NCI-H510A treated with DMSO at 0.1 percent for 48 hours (cell line): ENCODE results near the gene GPR142.

Source experiments
- DNase-seq: peaks from one replicate; lab custom pipeline; 2025; lab: John Stamatoyannopoulos, UW

GPR142 gene

DNA sequence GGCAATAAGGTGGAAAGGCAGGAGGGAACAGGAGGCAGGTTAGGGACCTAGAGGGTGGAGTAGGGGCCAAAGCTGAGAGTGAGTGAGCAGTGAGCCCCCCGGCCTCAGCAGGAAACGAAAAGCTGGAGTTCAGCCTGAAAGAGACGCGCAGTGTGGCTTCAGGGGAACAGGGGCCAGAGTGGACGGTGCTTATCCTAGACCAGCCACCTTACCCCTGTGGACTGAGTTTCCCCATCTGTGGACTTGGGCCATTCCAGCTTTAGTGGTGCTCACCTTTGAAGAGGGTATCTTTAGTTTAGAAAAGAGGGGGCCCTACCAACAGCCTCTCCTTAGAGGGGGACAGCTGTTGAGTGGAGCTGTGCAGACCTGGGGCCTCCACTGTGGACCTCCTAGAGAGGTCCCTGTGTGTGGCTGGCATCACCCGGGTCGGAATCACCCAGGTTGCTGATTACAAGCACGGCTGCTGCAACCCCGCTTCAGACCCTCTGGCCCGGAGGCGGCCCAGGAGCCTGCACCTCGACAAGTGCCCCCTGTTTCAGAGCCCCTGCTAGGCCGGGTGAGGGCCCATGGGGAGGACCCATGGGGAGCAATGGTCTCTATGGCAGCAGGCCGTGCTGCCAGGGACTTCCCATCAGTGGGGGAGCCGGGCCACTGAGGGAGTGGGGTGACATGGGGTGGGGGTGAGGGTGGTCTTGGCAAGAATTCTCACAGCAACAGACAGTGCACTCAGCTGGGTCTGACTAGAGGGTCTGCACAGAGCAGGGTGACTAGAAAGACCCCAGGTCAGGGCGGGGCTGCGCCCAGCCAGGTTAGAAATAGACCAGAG, 2.6 kb downstream of the GPR142 start:
- DNase-seq, result no peak

DNA sequence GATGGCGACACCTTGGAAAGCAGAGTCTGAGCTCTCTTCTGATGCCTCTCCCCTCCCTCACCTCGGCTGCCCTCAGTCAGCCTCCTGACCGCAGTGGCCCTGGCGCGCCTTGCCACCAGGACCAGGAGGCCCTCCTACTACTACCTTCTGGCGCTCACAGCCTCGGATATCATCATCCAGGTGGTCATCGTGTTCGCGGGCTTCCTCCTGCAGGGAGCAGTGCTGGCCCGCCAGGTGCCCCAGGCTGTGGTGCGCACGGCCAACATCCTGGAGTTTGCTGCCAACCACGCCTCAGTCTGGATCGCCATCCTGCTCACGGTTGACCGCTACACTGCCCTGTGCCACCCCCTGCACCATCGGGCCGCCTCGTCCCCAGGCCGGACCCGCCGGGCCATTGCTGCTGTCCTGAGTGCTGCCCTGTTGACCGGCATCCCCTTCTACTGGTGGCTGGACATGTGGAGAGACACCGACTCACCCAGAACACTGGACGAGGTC, 4.4 kb downstream of the GPR142 start:
- no peak for DNase-seq

GRCh38 chr17:74372426-74372825, 5.1 kb downstream of the GPR142 start:
- DNase-seq, result no peak

- peak; percentile 80 for DNase-seq
Observed at GRCh38 chr17:74373838-74374606, 6.7 kb downstream of the GPR142 start.

DNA sequence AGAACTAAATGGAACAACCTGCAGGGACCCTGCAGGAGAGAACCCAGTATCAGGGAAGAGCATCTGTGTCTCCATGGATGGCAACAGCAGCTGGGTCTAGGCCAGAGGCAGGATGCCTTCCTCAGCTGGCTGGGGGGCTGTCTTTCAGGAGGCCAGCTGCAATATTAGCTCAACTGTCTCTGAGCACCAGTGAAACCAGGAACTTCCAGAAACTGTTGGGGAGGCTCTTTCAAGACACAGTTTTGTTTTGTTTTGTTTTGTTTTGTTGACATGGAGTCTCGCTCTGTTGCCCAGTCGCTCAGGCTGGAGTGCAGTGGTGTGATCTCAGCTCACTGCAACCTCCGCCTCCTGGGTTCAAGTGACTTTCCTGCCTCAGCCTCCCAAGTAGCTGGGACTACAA, 7.6 kb downstream of the GPR142 start:
- no peak for DNase-seq

- peak; percentile 85 for DNase-seq
Observed at GRCh38 chr17:74379495-74380085, 12.3 kb downstream of the GPR142 start.

DNA sequence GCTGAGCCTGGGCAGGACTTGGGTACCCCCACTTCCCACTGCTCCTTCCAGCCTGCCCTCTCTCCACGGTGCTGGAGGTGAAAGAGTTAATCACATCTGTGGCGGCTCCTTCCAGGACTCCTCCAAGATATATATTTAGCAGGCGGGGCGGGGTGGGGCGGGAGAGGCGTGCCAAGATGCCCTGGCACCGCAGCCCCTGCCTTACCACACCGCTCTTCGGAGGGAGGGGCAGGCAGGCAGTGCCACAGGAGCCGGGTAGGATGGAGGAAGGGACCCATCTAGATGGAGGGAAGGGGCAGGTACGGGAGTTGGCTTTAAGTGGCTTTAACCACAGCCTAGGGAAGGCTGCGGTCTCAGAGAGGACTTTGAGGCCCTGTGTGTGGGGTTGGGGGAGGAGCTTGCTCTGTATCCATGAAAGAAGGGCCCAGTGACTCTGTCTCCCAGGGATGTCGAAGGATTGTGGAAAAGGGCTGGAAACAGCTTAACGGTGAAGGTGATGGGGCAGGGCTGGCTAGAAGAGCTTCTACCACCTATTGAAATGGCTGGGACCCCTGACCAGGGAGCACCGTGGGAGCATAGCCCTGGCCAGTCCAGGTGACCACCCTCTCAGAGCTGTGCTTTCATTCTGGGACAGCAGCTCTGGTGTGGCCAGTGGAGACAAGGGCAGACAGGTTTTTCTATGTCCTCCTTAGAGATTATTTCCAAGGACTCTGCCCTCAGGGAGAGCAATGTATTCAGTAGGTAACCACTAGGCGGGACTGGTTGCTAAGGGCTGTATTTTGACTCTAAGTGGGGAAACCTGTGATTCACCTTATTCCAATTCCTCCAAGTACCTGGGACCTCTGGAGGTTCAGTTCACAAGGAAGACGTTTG, 13.0 kb downstream of the GPR142 start:
- no peak for DNase-seq

DNA sequence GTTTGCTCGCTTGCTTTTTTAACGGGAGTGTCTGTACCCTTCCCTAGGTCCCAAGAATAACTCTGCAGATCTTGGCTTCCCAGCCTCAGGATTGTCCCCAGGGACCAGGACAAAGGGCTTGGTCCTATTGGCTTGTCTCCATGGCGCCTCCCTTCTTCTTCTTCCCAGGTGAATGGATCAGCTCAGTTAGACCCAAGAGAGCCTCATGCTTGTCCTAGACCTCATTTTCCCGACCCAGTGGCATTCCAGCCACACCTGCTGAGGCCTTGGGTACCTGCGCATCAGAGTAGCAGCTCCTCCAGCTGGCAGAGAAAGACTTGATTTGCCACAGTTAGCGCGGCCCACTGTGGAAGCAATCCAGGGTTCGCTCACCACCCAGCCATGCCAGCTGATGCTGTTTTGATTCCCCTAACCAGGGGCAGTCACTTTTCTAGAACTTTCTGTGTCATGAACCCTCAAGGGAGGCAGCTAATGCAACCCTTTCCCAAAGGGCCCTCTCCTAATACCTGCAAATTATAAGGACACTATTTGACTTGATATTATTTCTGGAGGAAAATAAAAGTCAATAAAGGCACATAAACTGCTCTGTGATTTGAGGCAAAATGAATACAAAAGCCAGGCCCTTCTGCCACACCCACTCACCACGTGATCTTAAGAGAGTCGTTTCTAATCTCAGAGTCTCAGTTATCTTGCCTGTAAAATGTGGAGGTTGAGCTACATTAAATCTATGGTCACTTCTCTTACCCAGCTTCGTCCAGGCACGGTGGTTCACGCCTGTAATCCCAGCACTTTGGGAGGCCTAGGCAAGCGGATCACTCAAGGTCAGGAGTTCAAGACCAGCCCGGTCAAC, 13.9 kb downstream of the GPR142 start:
- no peak for DNase-seq

DNA sequence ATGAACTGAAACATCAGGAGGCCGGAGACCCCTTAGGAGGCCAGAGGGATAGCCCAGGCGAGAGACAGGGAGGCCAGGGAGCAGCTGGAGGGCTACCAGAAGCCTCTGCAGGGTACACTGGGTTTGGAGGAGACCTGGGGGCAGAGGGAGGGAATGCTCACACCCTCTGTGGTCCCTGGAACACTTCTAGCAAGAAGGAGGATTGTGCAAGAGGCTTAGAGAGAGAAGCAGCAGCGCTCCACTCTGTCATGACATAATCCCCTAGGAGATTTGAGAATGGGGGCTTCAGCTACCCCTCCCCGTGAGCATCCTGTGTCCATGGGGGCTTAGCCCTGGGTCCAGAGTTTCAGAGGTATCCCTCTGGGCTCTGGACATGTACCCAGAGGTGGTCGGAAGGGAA, 15.8 kb downstream of the GPR142 start:
- no peak for DNase-seq

DNA sequence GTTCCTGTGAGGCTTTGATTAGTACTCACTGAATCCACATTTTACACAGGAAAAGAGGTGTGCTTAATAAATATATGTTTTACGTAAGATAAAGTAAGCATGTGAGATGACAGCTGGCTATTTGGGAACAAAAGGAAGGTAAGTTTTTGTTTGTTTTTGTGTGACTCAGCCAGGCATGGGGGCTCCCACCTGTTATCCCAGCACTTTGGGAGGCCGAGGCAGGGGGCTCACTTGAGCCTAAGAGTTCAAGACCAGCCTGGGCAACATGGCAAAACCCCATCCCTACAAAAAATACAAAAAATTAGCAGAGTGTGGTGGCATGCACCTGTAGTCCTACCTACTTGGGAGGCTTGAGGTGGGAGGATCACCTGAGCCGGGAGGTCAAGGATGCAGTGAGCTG, 17.9 kb downstream of the GPR142 start:
- no peak for DNase-seq

DNA sequence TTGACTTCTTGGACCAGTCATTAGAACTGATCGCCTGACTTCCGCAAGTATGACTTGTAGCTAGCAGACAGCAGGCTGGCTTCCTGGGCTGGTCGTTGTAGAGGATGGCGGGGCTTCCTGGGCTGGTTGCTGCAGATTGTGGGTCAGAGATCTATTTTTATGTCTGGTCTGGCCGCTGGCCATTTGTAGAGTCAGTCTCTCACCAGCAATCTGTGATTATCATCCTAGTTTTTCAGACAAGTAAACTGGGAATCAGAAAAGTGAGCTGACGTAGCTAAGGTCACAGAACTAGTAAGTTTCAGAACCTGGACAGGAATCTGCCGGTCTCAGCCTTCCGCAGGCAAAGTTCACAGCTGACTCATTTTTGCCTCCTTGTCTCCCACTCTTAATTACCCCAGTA, 19.1 kb downstream of the GPR142 start:
- no peak for DNase-seq

DNA sequence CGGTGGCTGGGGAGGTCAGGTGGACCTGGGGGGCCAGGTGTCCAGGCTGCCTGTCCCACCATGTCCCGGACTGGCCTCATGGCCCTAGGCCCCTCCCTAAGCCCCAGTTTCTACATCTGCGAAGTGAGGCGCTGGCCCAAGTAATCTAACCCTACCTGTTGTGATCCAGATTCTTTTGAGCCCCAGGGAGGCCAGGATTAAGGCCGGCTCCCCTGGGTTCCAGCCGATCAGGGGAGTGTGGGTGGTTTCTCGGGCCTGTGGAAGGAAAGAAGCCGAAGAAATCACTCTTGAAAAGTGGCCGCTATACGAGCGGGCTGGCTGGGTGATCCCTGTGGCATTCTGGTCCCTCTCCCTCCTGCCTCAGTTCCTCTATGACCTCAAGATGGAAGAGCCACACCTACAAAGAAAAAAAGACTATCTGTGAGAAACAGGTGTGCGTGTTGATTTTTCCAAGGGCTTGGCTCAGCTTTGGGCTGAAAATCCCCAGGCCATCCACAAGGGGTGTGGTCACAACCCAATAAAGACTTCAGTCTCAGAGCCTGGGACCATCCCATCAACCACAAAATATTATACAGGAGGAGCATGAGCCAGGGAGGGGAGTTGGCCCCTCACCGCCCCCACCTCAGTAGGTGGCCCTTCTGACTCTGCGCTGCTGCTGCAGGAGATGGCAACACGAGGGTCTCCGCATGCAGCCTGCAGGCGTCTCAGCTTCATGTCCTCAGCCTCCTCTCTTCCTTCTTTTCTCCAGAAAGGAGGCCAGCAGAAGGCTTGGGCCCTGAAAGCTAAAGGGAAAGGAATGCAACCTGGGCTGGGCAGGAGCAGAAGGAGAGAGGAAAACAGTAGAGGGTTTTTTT, 20.3 kb downstream of the GPR142 start:
- DNase-seq, result no peak

DNA sequence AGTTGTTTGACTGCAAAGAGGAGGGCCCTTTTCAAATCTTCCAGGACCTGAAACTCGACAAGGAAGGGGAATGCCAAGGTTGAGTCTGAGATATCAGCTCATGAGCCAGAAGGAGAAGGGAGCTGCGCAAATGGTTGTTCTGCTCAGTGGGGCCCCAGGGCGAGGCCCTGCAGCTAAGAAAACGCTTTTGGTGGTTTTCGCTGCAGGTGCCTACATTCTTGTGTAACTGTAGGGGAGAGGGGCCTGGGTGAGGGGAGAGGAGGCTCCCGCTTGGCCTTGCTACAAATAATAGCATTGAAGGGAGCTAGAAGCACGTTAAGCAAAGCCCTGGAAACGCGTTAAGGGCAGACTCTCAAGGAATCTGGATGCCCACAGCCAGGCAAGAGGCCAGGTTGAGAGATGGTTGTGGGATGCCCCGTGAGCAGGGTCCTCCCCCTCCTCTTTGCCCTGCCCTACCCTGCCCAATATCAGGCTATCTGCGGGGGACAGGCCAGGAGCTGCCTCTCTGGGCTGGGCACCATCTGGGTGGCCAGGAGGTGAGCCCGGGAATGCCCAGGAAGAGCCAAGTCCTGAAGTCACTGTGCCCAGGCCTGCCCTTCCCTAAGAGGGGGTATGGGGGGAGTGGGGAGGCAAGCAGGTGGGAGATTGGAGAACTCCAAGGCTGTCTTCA, 21.9 kb downstream of the GPR142 start:
- DNase-seq, result no peak

DNA sequence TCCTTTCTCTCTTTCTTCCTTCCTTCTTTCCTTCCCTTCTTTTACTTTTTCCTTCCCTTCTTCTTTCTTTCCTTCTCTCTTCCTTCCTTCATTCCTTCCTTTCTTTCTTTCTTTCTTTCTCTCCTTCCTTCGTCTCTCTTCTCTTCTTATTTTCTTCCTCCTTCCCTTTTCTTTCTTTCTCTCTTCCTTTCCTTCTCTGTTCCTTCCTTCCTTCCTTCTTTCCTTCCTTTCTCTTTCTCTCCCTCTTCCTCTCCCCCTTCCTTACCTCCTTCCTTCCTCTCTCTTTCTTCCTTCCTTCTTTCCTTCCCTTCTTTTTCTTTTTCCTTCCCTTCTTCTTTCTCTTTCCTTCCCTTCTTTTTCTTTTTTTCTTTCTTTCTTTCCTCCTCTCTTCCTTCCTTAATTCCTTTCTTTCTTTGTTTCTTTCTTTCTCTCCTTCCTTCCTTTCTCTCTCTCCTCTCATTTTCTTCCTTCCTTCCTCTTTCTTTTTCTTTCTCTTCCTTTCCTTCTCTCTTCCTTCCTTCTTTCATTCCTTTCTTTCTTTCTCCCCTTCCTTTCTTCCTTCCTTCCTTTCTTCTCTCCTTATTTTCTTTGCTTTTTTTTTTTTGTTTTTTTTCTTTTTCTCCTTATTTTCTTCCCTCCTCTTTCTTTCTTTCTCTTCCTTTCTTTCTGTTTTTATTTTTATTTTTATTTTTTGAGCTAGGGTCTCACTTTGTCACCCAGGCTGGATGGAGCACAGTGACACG, 22.8 kb downstream of the GPR142 start:
- DNase-seq, result no peak

- DNase-seq, result no peak
Observed at GRCh38 chr17:74390680-74391653, 23.7 kb downstream of the GPR142 start.

DNA sequence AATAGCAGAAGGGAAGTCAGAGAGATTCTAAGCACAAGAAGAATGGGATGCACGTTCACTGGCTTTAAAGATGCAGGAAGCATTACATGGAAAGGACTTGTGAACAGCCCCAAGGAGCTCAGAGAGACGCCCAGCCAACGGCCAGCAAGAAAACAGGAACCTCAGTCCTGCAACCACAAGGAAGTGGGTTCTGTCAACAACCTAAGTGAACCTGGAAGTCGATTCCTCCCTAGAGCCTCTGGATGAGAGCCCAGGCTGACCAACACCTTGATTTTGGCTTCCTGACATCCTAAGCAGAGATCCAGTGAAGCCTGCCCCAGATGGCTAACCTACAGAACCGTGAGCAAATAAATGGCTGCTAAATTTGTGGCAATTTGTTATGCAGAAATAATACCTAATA, 24.5 kb downstream of the GPR142 start:
- DNase-seq, result no peak

DNA sequence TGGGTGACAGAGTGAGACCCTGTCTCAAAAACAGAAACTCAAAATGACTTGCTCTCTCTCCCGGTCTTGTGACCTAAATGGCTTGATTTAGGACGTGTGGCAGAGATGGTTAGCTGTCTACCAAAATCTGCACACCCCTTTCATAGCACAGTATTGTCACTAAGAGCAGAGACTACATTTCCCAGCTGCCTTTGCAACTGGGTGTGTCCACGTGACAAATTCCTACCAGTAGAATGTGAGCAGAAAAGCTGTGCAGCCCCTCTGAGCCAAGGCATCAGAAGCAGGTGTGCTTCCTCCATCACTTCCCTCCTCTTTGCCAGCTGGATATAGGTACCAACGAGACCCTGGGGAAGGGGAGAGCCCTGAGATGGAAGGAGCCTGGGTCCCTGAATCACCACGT, 25.5 kb downstream of the GPR142 start:
- DNase-seq, result no peak
